ENCODE data around the gene AK8. TPM values are rescaled to one million over a fixed set of nuclear protein-coding genes. Genes with fewer than 3 reads are reported as not detected.

Gene AK8
- total and polyA plus RNA-seq, 11 donors = 0.61 to 1.4 TPM; not detected in 9

- Histone ChIP-seq H3K36me3 (no peaks in the 10 kb centered on the region), H3K27me3 (peaks cover 0 to 27% (median 12%) of the 10 kb centered on the region in 9 donors), H3K9me3 (no peaks in the 10 kb centered on the region), H3K27ac (no peak overlapping the region), H3K4me3 (no peak overlapping the region), H3K4me1 (peaks cover 0 to 10% (median 0%) of the 10 kb centered on the region in 12 donors)
- intact Hi-C loops (cut with DNase I) = no loop called here
- TF ChIP-seq POLR2A (IDR thresholded peaks at IDR 0.05) (no peak), CTCF (IDR thresholded peaks at IDR 0.05) (no peak)
- no peak for ATAC-seq
- 49 to 55% (median 53%) methylated on average over 5 of the region's 5 CpGs for WGBS, 4 donors
- DNase-seq = no peak
These were observed 129.6 kb downstream of the AK8 start for GRCh38 chr9:132748450-132748849.

- 81 to 84% (median 83%) methylated on average over 18 to 19 of the region's 19 CpGs for WGBS, 4 donors
- Histone ChIP-seq H3K9me3 (no peaks in the 10 kb centered on the region), H3K36me3 (no peaks in the 10 kb centered on the region), H3K4me3 (no peak overlapping the region), H3K27me3 (peaks cover 9 to 40% (median 19%) of the 10 kb centered on the region in 9 donors), H3K27ac (no peak overlapping the region), H3K4me1 (peaks cover 0 to 10% (median 0%) of the 10 kb centered on the region in 12 donors)
- no peak for TF ChIP-seq POLR2A (IDR thresholded peaks at IDR 0.05)
- no peak for TF ChIP-seq CTCF (IDR thresholded peaks at IDR 0.05)
- intact Hi-C loops (cut with DNase I) = no loop called here
- no peak for DNase-seq
- no peak for ATAC-seq
These were observed 132.1 kb downstream of the AK8 start for GRCh38 chr9:132745756-132746709.

- DNase-seq (no peak), ATAC-seq (peak in 1 of 4 donors; percentile 34)
- peaks cover 0 to 10% (median 0%) of the 10 kb centered on the region in 12 donors for H3K4me1 ChIP-seq
- no peak overlapping the region for H3K27ac ChIP-seq
- H3K4me3 ChIP-seq = peak overlapping the region in 9 of 12 donors; percentile 17 to 47 (median 33)
- intact Hi-C loops (cut with DNase I) = no loop called here
- WGBS, 4 donors = 13 to 25% (median 16%) methylated on average over 43 of the region's 43 CpGs
- H3K27me3 ChIP-seq = peaks cover 9 to 46% (median 19%) of the 10 kb centered on the region in 9 donors
- H3K9me3 ChIP-seq = no peaks in the 10 kb centered on the region
- H3K36me3 ChIP-seq = no peaks in the 10 kb centered on the region
- TF ChIP-seq POLR2A (IDR thresholded peaks at IDR 0.05) = no peak
- no peak for TF ChIP-seq CTCF (IDR thresholded peaks at IDR 0.05)
These were observed 133.0 kb downstream of the AK8 start for GRCh38 chr9:132744881-132745755.
